Measurements from ENCODE around the gene HECTD1. TPM values are rescaled to one million over a fixed set of nuclear protein-coding genes. Genes with fewer than 3 reads are reported as not detected.

HECTD1 gene
- total RNA-seq, 1 experiment from 2014 or later = 317 TPM

- Histone ChIP-seq H3K9ac (ENCODE audit: low read length) (no peak overlapping the region), H3K79me2 (ENCODE audit: low read length) (no peaks in the 10 kb centered on the region), H3K4me3 (ENCODE audit: low read length) (no peak overlapping the region), H2AFZ (ENCODE audit: low read length) (no peak overlapping the region), H3K27ac (ENCODE audit: low read length) (no peak overlapping the region), H3K4me1 (ENCODE audit: low read length) (no peaks in the 10 kb centered on the region), H3K27me3 (ENCODE audit: low read length) (no peaks in the 10 kb centered on the region), H3K9me3 (ENCODE audit: low read length) (no peaks in the 10 kb centered on the region), H3K9me2 (replicated peaks; ENCODE audit: insufficient read depth, low read length) (no peaks in the 10 kb centered on the region), H3K36me3 (ENCODE audit: insufficient read depth, low read length) (no peaks in the 10 kb centered on the region), H3K4me2 (ENCODE audit: low read depth, low read length, poor library complexity, severe bottlenecking) (no peak overlapping the region), H4K20me1 (ENCODE audit: insufficient read depth, low read depth, low read length) (no peaks in the 10 kb centered on the region)
- DNase-seq = no peak
Observed at GRCh38 chr14:31221266-31221665, 13.7 kb upstream of the HECTD1 start.

GRCh38 chr14:31219169-31219568 lies 11.6 kb upstream of the HECTD1 start:
- no peak overlapping the region for H3K27ac ChIP-seq (ENCODE audit: low read length)
- no peaks in the 10 kb centered on the region for H3K9me3 ChIP-seq (ENCODE audit: low read length)
- H4K20me1 ChIP-seq (ENCODE audit: insufficient read depth, low read depth, low read length) = no peaks in the 10 kb centered on the region
- H3K4me3 ChIP-seq (ENCODE audit: low read length) = no peak overlapping the region
- no peaks in the 10 kb centered on the region for H3K9me2 ChIP-seq (replicated peaks; ENCODE audit: insufficient read depth, low read length)
- no peak overlapping the region for H3K9ac ChIP-seq (ENCODE audit: low read length)
- H3K79me2 ChIP-seq (ENCODE audit: low read length) = no peaks in the 10 kb centered on the region
- H2AFZ ChIP-seq (ENCODE audit: low read length) = no peak overlapping the region
- no peaks in the 10 kb centered on the region for H3K4me1 ChIP-seq (ENCODE audit: low read length)
- H3K36me3 ChIP-seq (ENCODE audit: insufficient read depth, low read length) = no peaks in the 10 kb centered on the region
- H3K27me3 ChIP-seq (ENCODE audit: low read length) = no peaks in the 10 kb centered on the region
- no peak for DNase-seq
- no peak overlapping the region for H3K4me2 ChIP-seq (ENCODE audit: low read depth, low read length, poor library complexity, severe bottlenecking)

- Histone ChIP-seq H3K4me3 (ENCODE audit: low read length) (no peak overlapping the region), H3K9me3 (ENCODE audit: low read length) (no peaks in the 10 kb centered on the region), H3K27me3 (ENCODE audit: low read length) (no peaks in the 10 kb centered on the region), H3K4me1 (ENCODE audit: low read length) (no peaks in the 10 kb centered on the region), H4K20me1 (ENCODE audit: insufficient read depth, low read depth, low read length) (no peaks in the 10 kb centered on the region), H2AFZ (ENCODE audit: low read length) (no peak overlapping the region), H3K36me3 (ENCODE audit: insufficient read depth, low read length) (no peaks in the 10 kb centered on the region), H3K27ac (ENCODE audit: low read length) (no peak overlapping the region), H3K9me2 (replicated peaks; ENCODE audit: insufficient read depth, low read length) (no peaks in the 10 kb centered on the region), H3K79me2 (ENCODE audit: low read length) (no peaks in the 10 kb centered on the region), H3K9ac (ENCODE audit: low read length) (no peak overlapping the region), H3K4me2 (ENCODE audit: low read depth, low read length, poor library complexity, severe bottlenecking) (no peak overlapping the region)
- DNase-seq = no peak
Observed at GRCh38 chr14:31216359-31216758, 8.8 kb upstream of the HECTD1 start.

GRCh38 chr14:31212893-31213292 lies 5.3 kb upstream of the HECTD1 start:
- Histone ChIP-seq H3K9ac (ENCODE audit: low read length) (no peak overlapping the region), H3K4me3 (ENCODE audit: low read length) (no peak overlapping the region), H3K36me3 (ENCODE audit: insufficient read depth, low read length) (no peaks in the 10 kb centered on the region), H2AFZ (ENCODE audit: low read length) (no peak overlapping the region), H3K9me3 (ENCODE audit: low read length) (no peaks in the 10 kb centered on the region), H3K4me2 (ENCODE audit: low read depth, low read length, poor library complexity, severe bottlenecking) (no peak overlapping the region), H3K4me1 (ENCODE audit: low read length) (peaks cover 15% of the 10 kb centered on the region), H3K79me2 (ENCODE audit: low read length) (no peaks in the 10 kb centered on the region), H3K27ac (ENCODE audit: low read length) (no peak overlapping the region), H3K27me3 (ENCODE audit: low read length) (no peaks in the 10 kb centered on the region), H3K9me2 (replicated peaks; ENCODE audit: insufficient read depth, low read length) (no peaks in the 10 kb centered on the region), H4K20me1 (ENCODE audit: insufficient read depth, low read depth, low read length) (no peaks in the 10 kb centered on the region)
- no peak for DNase-seq

GRCh38 chr14:31209605-31210004 lies 2.0 kb upstream of the HECTD1 start:
- Histone ChIP-seq H4K20me1 (ENCODE audit: insufficient read depth, low read depth, low read length) (peaks cover 18% of the 10 kb centered on the region; the same call in 1 of the 2 replicates), H3K4me2 (ENCODE audit: low read depth, low read length, poor library complexity, severe bottlenecking) (peak overlapping the region; percentile 92), H3K9me2 (replicated peaks; ENCODE audit: insufficient read depth, low read length) (no peaks in the 10 kb centered on the region), H3K9ac (ENCODE audit: low read length) (no peak overlapping the region), H3K27me3 (ENCODE audit: low read length) (no peaks in the 10 kb centered on the region), H3K4me3 (ENCODE audit: low read length) (no peak overlapping the region), H3K27ac (ENCODE audit: low read length) (peak overlapping the region; percentile 89; the same call in 1 of the 2 replicates), H2AFZ (ENCODE audit: low read length) (no peak overlapping the region), H3K79me2 (ENCODE audit: low read length) (peaks cover 29% of the 10 kb centered on the region), H3K9me3 (ENCODE audit: low read length) (no peaks in the 10 kb centered on the region), H3K4me1 (ENCODE audit: low read length) (peaks cover 31% of the 10 kb centered on the region), H3K36me3 (ENCODE audit: insufficient read depth, low read length) (peaks cover 9% of the 10 kb centered on the region)
- DNase-seq = no peak

GRCh38 chr14:31208546-31209424 lies 1.2 kb upstream of the HECTD1 start:
- peaks cover 31% of the 10 kb centered on the region for H3K4me1 ChIP-seq (ENCODE audit: low read length)
- peak overlapping the region; percentile 92 for H3K4me2 ChIP-seq (ENCODE audit: low read depth, low read length, poor library complexity, severe bottlenecking)
- H3K9me2 ChIP-seq (replicated peaks; ENCODE audit: insufficient read depth, low read length) = no peaks in the 10 kb centered on the region
- H3K27me3 ChIP-seq (ENCODE audit: low read length) = no peaks in the 10 kb centered on the region
- H4K20me1 ChIP-seq (ENCODE audit: insufficient read depth, low read depth, low read length) = peaks cover 18% of the 10 kb centered on the region; the same call in 1 of the 2 replicates
- H3K79me2 ChIP-seq (ENCODE audit: low read length) = peaks cover 37% of the 10 kb centered on the region
- H3K27ac ChIP-seq (ENCODE audit: low read length) = peak overlapping the region; percentile 89
- peak overlapping the region; percentile 78 for H3K4me3 ChIP-seq (ENCODE audit: low read length)
- peaks cover 16% of the 10 kb centered on the region for H3K36me3 ChIP-seq (ENCODE audit: insufficient read depth, low read length)
- H3K9me3 ChIP-seq (ENCODE audit: low read length) = no peaks in the 10 kb centered on the region
- peak; percentile 81 for DNase-seq
- H3K9ac ChIP-seq (ENCODE audit: low read length) = peak overlapping the region; percentile 95
- H2AFZ ChIP-seq (ENCODE audit: low read length) = peak overlapping the region; percentile 78

- Histone ChIP-seq H3K9ac (ENCODE audit: low read length) (peak overlapping the region; percentile 95), H3K9me3 (ENCODE audit: low read length) (no peaks in the 10 kb centered on the region), H3K27ac (ENCODE audit: low read length) (peak overlapping the region; percentile 89), H2AFZ (ENCODE audit: low read length) (peak overlapping the region; percentile 49; the same call in 1 of the 2 replicates), H3K9me2 (replicated peaks; ENCODE audit: insufficient read depth, low read length) (no peaks in the 10 kb centered on the region), H4K20me1 (ENCODE audit: insufficient read depth, low read depth, low read length) (peaks cover 18% of the 10 kb centered on the region; the same call in 1 of the 2 replicates), H3K79me2 (ENCODE audit: low read length) (peaks cover 49% of the 10 kb centered on the region), H3K4me1 (ENCODE audit: low read length) (peaks cover 31% of the 10 kb centered on the region), H3K36me3 (ENCODE audit: insufficient read depth, low read length) (peaks cover 26% of the 10 kb centered on the region), H3K27me3 (ENCODE audit: low read length) (no peaks in the 10 kb centered on the region), H3K4me3 (ENCODE audit: low read length) (peak overlapping the region; percentile 78), H3K4me2 (ENCODE audit: low read depth, low read length, poor library complexity, severe bottlenecking) (peak overlapping the region; percentile 92)
- no peak for DNase-seq
Observed at GRCh38 chr14:31207287-31207754, 272 bp downstream of the HECTD1 start.

GRCh38 chr14:31206536-31207286 lies 882 bp downstream of the HECTD1 start:
- Histone ChIP-seq H3K36me3 (ENCODE audit: insufficient read depth, low read length) (peaks cover 29% of the 10 kb centered on the region), H3K27me3 (ENCODE audit: low read length) (no peaks in the 10 kb centered on the region), H3K79me2 (ENCODE audit: low read length) (peaks cover 56% of the 10 kb centered on the region), H4K20me1 (ENCODE audit: insufficient read depth, low read depth, low read length) (peaks cover 18% of the 10 kb centered on the region; the same call in 1 of the 2 replicates), H3K9ac (ENCODE audit: low read length) (peak overlapping the region; percentile 95), H2AFZ (ENCODE audit: low read length) (peak overlapping the region; percentile 49; the same call in 1 of the 2 replicates), H3K9me3 (ENCODE audit: low read length) (no peaks in the 10 kb centered on the region), H3K4me1 (ENCODE audit: low read length) (peaks cover 31% of the 10 kb centered on the region), H3K9me2 (replicated peaks; ENCODE audit: insufficient read depth, low read length) (no peaks in the 10 kb centered on the region), H3K27ac (ENCODE audit: low read length) (peak overlapping the region; percentile 89), H3K4me3 (ENCODE audit: low read length) (peak overlapping the region; percentile 78), H3K4me2 (ENCODE audit: low read depth, low read length, poor library complexity, severe bottlenecking) (peak overlapping the region; percentile 92)
- peak; percentile 83 for DNase-seq

Measured in Karpas-422 (cell line).